NCI-H226 (cell line): ENCODE data around the gene TRO.

ENCODE experiments used
- DNase-seq: peaks from one replicate; pipeline ENCODE4 v3.0.0-alpha.2; 2015

TRO gene

GRCh38 chrX:54961750-54962149, 41.1 kb downstream of the TRO start:
- no peak for DNase-seq

- no peak for DNase-seq
These were observed 44.3 kb downstream of the TRO start for GRCh38 chrX:54964766-54965497.

- DNase-seq = no peak
These were observed 56.8 kb downstream of the TRO start for GRCh38 chrX:54977387-54977786.

- DNase-seq = peak; percentile 28
These were observed 57.8 kb downstream of the TRO start for GRCh38 chrX:54978448-54978847.

- DNase-seq = no peak
These were observed 58.8 kb downstream of the TRO start for GRCh38 chrX:54979432-54979831.

- no peak for DNase-seq
These were observed 59.7 kb downstream of the TRO start for GRCh38 chrX:54980334-54980733.
